GM12872 (cell line): ENCODE measurements around the gene CRB2.
A peak's percentile ranks its signal among the peaks of the same experiment; 100 is the strongest.

Experiments used
- CTCF ChIP-seq: IDR thresholded peaks from 3 replicates; pipeline ENCODE4 v1.5.1; 2011; ENCODE audit warnings: low read depth, mild to moderate bottlenecking, low read length, moderate library complexity; ENCODE audit not compliant: insufficient read depth

Gene CRB2

GRCh38 chr9:123391946-123392345, 35.9 kb downstream of the CRB2 start:
- no peak for TF ChIP-seq CTCF

GRCh38 chr9:123392802-123393201, 36.8 kb downstream of the CRB2 start:
- TF ChIP-seq CTCF: no peak

- no peak for TF ChIP-seq CTCF
Measured at GRCh38 chr9:123394291-123395235, 38.6 kb downstream of the CRB2 start.

GRCh38 chr9:123395276-123395688, 39.3 kb downstream of the CRB2 start:
- TF ChIP-seq CTCF: no peak

GRCh38 chr9:123395689-123396511, 39.9 kb downstream of the CRB2 start:
- no peak for TF ChIP-seq CTCF

- TF ChIP-seq CTCF: no peak
Measured at GRCh38 chr9:123397975-123398374, 42.0 kb downstream of the CRB2 start.

- peak; percentile 69 for TF ChIP-seq CTCF
Measured at GRCh38 chr9:123399803-123400378, 43.9 kb downstream of the CRB2 start.
